ENCODE measurements around the gene UBAC2.

- TF ChIP-seq CTCF (IDR thresholded peaks at IDR 0.05) = no peak
- no peak for TF ChIP-seq POLR2A (IDR thresholded peaks at IDR 0.05)
These were observed 36.4 kb upstream of the UBAC2 start for GRCh38 chr13:99164226-99164625.

Measured in uterus (tissue), 2 donors.